Central memory CD4-positive, alpha-beta T cell (primary cell): ENCODE measurements around the gene NKAP.
"Not testable (repeated sequence)": the region's sequence is repeated elsewhere in the genome, so short reads cannot be mapped to it uniquely, and the experiment has no call there.

Experiments used
- DNase-seq: peaks from one replicate; pipeline ENCODE4 v3.0.0; 2022
- total RNA-seq, 3 experiments: gene quantifications; one replicate each; lab custom pipeline; 2026; lab: John Stamatoyannopoulos, UW

Gene NKAP
- 29.7 to 43.7 (median 36.3) reads per million in 3 experiments for total RNA-seq

DNA sequence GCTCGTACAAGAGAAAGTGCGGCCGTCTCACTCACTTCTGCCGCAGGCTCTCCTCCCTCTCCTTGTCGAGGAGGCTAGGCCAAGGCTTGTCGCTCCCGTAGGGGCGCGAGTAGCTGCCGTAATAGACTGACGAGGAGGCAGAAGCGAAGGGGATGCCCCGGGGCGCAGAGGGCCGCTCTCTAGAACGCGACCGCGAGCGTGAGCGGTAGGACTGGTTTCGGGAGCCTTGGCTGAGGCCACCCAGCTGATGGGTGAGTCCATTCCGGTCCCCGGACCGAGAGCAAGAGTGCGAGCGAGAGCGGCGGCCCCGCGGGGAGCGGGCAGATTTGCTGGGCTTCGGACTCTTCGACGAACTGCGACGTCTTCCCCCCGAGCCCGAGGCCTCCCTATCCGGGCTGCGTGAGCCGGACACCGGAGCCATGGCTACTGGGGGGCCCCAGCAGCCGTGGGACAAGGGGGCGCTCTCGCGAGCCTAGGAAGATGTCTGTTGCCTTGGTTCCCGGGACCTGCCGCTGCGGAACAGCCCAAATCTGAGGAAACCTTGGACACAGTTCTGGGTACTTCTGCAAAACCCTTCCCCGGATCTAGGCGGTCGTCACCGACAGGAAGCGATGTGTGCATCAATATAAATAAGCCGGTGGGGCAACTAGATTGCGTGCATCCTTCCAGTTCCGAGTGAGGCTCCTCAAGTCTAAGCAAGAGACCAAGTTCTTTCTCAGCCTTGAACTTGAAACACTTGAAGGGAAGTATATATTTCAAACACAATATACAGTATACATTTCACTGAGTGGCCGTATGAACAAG, at the start of gene NKAP:
Gene NKAP, minus strand, starts transcription at position 567 of the 804 bp plus-strand sequence. Its CDS starts 146 bp downstream, at position 421.
- peak; percentile 79 for DNase-seq

DNA sequence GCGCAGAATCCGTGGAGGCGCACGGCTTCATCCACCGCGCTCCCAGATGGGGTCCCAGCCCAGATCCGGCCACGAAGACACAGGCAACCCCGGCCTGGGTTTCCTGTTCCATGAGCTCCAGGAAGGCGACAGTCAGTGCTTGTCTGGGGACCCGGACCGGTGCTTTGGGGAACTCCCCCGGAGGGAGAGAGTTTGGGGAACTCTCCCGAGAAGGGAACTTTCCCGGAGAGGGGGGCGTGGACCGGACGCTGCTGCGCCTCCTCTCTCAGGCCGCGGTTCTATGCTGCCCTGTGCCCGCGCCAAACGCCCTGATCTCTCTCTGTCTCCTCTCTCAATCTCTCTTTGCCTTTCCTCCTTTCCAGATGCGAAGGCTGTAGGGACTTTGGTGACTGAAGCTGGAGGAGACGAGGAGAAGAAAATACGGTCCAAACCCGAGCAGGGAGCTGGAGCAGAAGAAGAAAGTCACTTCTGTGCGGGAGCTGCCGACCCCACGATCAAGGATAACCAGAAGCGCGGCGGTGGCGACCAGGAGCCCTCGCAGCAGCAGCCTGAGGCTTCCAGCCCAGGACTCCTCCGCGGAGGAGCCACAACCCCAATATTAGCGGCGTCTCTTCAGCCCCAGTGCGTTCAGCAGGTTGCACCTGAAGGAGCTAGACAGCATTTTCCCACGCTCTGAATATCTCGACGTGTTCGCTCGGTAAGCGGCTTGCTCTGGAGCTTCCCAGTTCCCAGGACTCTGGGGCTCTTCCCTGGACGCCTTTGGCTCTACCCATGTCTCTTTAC, 47.6 kb upstream of the NKAP start:
- DNase-seq, result no peak

DNA sequence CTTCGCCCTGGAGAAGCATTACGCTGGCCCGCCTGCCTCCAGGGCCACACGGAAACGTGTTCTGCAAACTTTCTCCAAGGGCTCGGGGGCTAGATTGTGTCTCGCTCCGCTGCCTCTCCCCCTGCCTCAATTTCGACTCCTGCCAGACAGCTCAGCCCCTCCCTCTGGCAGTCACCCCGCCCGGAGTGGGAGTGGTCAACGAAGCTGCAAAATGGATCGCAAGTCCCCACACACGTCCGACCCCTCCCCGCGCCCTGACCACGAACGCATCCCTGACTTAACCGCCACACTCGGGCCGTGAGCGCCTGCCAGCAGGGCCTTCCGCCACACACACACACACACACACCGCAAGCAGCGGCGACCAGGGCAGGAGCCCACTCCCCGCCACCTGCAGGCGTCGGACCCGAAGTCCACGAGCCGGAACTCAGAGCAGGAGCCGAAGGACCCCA, 47.0 kb upstream of the NKAP start:
- DNase-seq, result no peak

DNA sequence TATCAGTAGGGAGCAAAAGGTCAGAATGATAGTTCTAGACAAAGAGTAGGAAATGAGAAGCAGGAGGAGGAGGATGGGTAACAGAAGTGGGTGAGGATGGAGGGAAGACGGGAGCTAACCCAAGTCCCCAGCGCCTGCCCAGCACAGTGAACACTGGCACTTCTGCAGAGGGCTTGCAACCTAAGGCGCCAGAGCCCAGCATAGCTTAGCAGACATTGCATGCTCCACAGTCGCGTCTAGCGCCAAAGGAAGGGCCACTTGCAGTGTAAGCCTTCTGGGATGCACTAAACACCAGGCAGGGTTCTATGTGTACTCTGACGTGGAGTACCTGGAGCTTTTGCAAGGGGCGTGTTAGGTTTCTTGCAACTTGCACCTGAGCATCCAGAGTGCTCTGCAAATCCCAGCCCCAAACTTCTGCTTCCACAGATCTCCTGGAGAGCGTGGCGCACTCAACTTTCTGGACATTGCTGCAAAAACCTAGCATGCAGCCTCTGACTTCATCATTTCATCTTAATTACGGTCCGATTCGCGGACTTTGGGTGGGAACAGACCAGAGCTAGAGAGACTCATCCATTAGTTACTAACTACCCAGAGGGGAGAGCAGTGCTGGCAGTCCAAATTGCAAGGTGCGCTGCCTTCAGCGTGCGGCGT, 46.5 kb upstream of the NKAP start:
- DNase-seq, result no peak

DNA sequence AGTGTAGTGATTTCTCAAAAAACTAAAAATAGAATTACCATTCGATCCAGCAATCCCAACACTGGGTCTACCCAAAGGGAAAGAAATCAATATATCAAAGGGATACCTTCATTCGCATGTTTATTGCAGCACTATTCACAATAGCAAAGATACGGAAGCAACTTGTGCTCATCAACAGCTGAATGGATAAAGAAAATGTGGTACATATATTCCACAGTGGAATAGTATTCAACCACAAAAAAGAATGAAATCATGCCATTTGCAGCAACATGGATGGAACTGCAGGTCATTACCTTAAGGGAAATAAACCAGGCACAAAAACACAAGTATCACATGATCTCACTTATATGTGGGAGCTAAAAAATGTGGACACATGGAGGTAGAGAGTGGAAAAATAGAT, 42.7 kb upstream of the NKAP start:
- no peak for DNase-seq

DNA sequence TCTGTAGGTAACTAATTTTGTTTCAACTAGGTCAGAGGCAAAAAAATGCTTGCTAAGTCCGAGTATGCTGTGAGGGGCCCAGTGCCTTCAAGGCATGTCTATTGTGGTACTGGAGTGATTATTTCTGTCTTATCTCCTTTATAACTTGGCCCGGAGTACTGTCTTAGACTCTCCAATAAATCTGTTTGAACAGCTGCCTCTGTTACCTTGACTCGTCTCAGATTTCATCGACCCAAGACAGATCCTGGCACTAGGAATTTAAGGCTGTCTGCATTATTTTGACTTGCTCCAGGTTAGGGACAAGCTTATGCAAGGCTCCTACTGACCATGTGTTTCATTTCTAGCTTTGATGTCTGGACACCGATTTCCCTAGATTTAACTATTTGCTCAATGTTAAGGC, 41.1 kb upstream of the NKAP start:
- DNase-seq, result no peak

DNA sequence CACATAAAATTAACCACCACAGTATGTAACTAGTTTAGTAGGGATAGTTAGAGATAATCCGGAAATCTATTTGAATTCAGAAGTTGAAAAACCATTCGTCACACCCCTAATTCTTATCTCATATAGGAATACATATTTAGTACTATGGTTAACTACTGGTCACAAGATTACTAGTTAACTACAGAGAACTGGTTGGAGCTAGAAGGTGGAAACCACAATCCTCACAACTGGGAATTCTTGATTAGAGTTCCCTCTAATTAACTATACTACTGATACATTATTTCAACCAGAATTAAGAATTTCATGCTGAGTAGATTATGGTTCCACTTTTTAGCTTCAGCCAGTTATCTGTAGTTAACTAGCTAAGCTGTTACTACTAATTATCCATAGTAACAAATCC, 39.9 kb upstream of the NKAP start:
- DNase-seq, result no peak

DNA sequence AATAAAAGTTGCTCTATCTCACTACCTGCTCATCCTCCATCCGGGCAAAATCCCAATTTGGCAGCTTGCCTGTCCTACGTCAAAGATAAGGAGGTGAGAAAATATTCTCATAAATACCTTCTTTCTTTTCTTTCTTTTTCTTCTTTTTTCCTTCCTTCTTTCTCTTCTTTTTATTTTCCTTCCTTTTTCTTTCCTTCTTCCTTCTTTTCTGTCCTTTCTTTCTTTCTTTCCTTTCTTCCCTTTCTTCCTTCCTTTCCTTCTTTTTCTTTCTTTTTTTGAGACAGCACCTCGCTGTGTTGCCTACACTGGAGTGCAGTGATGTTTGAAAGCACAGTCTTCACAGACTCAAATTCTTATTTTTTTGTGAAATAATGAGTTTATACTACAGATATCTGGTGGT, 38.6 kb upstream of the NKAP start:
- DNase-seq, result no peak

DNA sequence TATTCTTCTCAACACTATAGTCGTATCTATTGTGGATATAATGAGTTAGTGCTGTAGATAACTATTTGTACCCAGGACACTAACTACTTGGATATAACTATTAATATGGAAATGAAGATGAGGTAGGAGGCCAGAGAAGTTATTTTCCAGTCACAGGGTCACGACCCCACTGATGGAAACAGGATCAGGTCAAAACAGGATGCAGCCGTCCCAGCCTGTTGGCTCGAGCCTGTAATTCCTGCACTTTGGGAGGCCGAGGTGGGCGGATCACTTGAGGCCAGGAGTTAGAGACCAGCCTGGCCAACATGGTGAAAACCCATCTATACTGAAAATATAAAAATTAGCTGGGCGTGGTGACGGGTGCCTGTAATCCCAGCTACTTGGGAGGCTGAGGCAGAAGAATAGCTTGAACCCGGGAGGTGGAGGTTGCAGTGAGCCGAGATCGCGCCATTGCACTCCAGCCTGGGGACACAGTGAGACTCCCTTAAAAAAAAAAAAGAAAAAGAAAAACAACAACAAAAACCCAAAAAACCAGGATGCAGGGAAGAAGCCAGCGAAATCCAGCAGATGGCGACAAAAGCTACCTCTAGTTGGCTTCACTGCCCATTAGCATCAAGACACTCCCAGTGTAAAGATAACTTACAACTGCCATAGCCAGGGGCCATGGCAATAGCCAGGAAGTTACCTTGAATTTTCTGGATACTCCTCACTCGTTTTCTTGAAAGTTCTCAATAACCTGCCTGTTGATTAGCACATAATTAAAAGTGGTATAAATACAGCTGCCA, 37.9 kb upstream of the NKAP start:
- no peak for DNase-seq

DNA sequence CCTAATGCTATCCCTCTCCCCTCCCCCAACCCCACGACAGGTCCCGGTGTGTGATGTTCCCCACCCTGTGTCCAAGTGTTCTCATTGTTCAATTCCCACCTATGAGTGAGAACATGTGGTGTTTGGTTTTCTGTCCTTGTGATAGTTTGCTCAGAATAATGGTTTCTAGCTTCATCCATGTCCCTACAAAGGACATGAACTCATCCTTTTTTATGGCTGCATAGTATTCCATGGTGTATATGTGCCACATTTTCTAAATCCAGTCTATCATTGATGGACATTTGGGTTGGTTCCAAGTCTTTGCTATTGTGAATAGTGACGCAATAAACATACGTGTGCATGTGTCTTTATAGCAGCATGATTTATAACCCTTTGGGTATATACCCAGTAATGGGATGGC, 33.6 kb upstream of the NKAP start:
- DNase-seq, result not testable (repeated sequence)

DNA sequence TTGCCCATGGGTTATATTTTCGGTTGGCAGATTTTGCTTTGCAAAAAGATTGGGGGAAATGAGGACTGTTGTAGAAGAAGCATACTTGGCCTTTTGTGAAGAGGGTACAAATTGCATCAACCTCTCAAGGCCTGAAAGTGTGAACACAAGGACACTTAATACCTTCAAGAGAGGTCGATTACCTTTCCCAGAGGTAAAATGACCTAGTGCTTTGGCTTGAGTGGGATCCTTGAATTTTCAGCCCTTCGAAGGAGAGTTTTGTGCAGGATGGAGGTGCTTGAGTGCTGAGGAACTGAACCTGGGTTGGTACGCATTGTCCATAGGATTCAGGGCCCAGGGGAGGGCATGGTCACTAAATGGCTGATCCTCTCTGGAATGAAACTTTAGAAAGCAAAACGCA, 27.6 kb upstream of the NKAP start:
- no peak for DNase-seq

DNA sequence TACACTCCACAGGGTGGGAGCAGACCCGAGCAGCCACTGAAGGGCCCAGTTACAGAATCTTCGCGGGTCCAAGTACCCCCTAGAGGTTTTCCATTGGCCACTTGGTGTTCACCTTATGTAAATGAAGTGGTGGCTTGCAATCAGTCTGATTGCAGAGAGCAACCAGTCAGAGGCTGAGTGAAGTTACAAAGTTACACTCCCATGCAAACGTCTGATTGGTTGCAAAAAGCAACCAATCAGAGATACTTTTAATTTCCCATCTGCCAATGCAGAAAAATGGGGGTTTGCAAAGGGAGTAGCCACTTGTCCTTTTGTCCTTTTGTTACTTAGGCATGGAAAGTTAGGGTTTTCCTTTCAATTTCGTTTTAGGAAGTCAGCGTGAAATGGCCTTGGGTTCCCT, 27.0 kb upstream of the NKAP start:
- no peak for DNase-seq

DNA sequence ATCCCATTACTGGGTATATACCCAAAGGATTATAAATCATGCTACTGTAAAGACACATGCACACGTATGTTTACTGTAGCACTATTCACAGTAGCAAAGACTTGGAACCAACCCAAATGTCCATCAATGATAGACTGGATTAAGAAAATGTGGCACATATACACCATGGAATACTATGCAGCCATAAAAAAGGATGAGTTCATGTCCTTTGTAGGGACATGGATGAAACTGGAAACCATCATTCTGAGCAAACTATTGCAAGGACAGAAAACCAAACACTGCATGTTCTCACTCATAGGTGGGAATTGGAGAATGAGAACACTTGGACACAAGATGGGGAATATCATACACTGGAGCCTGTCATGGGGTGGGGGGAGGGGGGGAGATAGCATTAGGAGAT, 23.3 kb upstream of the NKAP start:
- not testable (repeated sequence) for DNase-seq

DNA sequence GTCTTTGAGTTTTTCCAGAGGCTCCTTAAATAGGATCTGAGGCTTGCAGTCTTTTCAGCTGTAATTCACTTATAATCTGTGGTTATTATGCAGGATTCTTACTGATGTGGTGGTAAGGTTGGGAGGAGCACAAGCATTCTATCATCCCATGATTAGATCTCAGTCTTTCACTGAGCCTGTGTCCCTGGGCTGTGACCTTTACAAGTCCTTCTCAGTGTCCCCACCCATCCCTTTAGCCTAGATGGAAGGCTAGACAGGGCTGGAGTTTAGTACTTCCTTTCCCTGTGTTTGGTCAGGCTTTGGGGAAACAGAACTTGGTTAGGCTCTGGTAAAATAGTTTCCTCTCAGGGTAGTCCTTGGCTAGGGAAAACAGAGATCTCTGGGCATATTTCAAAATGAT, 17.1 kb upstream of the NKAP start:
- no peak for DNase-seq

DNA sequence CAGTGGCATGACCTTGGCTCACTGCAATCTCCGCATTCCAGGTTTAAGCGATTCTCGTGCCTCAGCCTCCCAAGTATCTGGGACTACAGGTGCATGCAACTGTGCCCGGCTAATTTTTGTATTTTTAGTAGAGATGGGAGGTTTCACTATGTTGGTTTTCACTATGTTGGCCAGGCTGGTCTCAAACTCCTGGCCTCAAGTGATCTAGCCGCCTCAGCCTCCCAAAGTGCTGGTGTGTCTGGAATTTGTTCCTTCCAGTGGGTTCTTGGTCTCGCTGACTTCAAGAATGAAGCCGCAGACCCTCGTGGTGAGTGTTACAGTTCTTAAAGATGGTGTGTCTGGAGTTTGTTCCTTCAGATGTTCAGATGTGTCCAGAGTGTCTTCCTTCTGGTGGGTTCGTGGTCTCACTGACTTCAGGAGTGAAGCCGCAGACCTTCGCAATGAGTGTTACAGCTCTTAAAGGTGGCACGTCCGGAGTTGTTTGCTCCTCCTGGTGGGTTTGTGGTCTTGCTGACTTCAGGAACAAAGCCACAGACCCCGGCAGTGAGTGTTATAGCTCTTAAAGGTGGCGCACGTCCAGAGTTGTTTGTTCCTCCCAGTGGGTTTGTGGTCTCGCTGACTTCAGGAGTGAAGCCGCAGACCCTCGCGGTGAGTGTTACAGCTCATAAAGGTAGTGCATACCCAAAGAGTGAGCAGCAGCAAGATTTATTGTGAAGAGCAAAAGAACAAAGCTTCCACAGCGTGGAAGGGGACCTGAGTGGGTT, 12.4 kb upstream of the NKAP start:
- peak; percentile 52 for DNase-seq

DNA sequence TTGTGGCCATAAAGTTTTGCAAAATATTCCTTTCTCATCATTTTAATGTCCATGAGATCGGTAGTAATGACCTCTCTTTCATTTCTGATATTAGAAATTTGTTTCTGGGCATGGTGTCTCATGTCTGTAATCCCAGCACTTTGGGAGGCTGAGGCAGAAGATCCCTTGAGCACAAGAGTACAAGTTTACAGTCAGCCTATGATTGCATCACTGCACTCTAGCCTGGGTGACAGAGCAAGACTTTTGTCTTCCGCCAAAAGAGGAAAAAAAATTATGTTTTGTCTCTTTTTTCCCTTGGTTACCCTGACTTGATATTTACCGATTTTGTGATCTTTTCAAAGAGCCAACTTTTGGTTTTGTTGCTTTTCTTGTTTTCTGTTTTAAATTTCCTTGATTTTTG, 10.8 kb upstream of the NKAP start:
- DNase-seq, result no peak

DNA sequence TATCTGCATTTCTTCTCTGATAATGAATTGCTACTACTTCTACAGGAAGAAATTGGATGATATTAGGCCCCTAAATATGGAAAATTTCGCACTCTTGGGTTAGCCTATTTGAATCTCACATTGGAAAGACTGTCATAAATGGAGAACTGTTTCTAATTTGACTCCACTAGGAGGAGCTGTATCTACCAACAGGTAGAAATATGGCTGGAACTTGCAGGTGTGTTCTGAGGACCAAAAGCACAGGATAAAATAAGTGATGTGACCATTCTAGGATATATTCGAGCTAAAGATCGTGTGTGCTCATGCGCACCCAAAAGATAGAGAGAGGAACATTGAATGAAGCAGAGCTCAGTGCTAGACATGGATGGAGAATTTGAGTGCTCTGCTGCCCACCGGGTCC, 4.8 kb upstream of the NKAP start:
- no peak for DNase-seq

DNA sequence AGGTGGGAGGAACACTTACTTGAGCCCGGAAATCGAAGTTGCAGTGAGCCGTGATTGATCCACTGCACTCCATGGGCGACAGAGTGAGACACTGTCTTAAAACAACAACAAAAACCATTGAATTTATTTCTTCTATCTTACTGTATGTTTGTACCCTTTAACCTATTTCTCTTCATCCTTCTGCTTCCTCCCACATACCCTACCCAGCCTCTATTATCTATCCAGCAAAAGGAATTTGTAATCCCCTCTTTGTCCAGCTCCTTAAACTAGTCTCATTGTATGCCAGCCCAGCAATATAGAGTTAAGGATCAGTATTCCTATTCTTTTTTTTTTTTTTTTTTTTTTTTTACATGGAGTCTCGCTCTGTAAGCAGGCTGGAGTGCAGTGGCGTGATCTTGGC, 1.9 kb upstream of the NKAP start:
- no peak for DNase-seq

DNA sequence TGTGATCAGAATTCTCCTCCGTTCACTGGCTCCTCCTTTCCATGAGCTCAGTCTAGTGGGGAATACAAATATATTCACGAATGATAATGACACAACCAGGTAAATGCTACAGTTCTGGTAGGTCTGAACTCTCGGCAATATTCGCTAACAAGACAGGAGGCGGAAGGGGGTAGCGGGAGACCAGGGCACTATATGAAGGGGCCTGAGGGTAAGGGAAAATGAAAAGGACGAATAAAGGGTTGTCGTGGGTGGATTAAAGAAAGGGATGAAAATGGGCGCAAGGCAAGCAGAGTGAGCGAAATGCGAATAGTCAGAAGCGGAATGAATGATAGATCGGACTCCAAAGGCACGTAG, 743 bp downstream of the NKAP start:
- no peak for DNase-seq

DNA sequence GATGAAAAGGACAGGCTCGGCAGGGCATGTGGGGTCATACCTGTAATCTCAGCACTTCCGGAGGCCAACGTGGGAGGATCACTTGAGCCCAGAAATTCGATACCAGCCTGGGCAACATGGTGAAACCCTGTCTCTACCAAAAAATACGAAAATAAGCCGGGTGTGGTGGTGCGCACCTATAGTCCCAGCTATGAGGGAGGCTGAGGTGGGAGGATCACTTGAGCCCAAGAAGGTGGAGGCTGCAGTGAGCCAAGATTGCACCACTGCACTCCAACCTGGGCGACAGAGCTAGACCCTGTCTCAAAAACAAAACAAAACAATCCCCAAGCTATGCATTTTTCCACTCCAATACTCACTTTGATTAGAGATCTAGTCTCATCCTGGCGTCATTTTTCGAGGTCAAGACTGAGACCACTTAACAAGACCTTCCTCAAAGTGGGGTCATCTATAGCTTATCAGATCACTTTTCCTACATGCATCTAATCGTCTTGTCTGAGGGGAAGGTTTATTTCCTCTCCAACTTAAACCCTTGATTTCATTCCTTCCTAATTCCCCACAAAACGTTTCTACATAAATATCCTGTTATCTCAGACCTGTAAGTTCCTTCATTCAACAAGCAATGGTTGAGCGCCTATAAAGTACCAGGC, 1.3 kb downstream of the NKAP start:
- DNase-seq, result no peak

DNA sequence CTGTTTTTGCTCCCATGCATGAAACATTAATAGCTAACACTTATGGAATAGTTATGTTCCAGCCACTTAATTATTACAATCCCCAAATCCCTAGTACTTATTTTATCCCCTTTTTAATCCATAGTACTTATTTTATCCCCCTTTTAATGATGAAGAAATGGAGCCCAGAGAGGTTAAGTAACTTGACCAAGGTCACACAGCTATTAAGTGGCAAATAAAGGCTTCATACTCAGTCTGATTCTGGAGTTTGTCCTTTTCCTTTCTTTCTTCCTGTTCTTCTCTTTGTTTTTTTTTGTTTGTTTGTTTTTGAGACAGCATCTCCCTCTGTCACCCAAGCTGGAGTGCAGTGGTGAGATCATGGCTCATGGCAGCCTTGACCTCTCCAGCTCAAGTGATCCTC, 2.2 kb downstream of the NKAP start:
- no peak for DNase-seq
